GM13976 (cell line): ENCODE measurements around the gene JARID2.

Experiments
- DNase-seq: peaks from one replicate; pipeline ENCODE4 v3.0.0; 2012; ENCODE audit warnings: low spot score
- in situ Hi-C: fragments of 300-500 bp; cut with MboI; formaldehyde crosslinking; loops from one replicate; pipeline ENCODE4 v1.12.0; 2022; ENCODE audit warnings: low sequenced_read_pairs, mixed read lengths, inconsistent platforms; ENCODE audit not compliant: unreplicated experiment
- TF ChIP-seq, protein P1 (sequence below): IDR thresholded peaks from 2 replicates; pipeline ENCODE4 v1.5.1; 2012; ENCODE audit warnings: borderline replicate concordance, mild to moderate bottlenecking; ENCODE audit not compliant: insufficient read depth; ENCODE audit errors: extremely low read depth, missing control alignments, control extremely low read depth

JARID2 gene

DNA sequence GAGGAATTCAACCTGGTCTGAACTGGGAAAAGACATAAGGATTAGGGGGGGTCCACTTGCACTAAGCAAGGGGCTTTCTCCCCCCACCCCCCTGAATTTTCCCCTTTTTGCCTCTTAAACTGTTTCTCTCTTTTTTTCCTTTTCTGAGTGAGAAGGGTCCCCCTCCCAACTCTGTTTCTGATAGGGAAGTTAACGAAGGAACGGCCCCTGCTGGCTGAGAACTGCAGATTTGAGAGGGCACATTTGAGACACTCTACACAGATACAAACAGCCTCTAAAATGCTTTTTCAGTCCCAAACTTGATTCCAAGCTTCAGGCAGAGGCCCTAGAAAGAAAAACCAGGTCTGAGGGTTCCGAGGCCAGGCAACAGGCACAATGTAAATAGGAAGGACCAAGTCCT, 91.7 kb downstream of the JARID2 start:
- TF ChIP-seq, protein P1, sequence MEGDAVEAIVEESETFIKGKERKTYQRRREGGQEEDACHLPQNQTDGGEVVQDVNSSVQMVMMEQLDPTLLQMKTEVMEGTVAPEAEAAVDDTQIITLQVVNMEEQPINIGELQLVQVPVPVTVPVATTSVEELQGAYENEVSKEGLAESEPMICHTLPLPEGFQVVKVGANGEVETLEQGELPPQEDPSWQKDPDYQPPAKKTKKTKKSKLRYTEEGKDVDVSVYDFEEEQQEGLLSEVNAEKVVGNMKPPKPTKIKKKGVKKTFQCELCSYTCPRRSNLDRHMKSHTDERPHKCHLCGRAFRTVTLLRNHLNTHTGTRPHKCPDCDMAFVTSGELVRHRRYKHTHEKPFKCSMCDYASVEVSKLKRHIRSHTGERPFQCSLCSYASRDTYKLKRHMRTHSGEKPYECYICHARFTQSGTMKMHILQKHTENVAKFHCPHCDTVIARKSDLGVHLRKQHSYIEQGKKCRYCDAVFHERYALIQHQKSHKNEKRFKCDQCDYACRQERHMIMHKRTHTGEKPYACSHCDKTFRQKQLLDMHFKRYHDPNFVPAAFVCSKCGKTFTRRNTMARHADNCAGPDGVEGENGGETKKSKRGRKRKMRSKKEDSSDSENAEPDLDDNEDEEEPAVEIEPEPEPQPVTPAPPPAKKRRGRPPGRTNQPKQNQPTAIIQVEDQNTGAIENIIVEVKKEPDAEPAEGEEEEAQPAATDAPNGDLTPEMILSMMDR, result no peak
- in situ Hi-C loops, result no loop called here
- no peak for DNase-seq

DNA sequence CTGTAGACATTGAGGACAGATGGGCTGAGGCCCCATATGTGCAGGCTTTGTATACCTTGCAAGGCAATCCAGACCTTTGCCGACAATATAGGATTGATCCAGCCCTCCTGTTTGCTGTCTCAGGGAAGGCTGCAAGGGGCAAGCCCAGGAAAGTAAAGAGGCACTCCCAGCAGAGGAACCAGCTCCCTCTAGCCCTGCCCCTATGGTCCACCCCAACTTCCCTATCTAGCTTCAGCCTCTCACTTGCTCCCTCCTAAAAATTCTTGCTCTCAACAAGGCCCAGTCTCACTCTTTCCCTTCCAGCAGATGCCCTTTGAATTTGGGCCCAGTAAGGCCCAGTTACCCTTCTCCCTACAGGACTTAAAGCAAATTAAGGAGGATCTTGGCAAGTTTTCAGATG, 92.6 kb downstream of the JARID2 start:
- in situ Hi-C loops, result no loop called here
- no peak for DNase-seq
- TF ChIP-seq, protein P1, result no peak

DNA sequence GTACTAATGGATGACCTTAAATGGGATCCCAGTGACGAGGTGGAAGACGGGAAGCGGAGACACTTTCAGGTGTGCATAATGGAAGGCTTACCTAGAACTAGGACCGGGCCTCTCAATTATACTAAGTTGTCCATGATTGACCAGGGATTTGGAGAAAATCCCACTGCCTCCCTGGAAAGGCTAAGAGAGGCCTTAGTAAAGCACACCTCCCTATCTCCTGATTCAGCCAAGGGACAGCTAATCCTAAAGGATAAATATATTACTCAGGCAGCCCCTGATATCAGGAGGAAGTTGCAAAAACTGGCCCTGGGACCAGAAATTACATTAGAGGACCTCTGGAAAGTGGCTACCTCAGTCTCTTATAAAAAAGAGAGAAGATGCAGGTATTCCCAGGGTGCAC, 93.2 kb downstream of the JARID2 start:
- TF ChIP-seq, protein P1, result no peak
- no peak for DNase-seq
- in situ Hi-C loops, result no loop called here

DNA sequence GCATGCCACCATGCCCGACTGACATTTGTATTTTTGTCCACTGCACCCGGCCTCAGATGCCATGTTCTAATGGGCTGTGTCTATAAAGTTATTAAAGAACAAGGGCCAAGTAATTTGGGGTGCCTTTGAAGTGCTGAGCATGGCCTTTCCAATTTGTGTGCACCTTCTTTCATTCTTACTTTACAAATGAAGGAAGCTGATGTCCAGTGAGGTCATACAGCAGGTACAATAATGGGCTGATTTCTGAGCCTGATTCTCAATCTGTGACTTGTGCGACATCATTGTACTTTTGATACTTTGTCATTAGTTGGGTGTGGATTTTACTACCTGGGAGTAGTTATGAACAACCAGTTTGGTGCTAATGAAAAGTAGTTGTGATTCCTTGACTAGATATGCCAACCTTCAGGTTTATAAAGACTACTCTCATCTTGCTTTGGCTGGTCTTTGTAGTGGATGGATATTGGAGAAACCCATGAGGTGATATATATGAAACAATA, 94.3 kb downstream of the JARID2 start:
- in situ Hi-C loops, result no loop called here
- TF ChIP-seq, protein P1, result no peak
- DNase-seq, result no peak

DNA sequence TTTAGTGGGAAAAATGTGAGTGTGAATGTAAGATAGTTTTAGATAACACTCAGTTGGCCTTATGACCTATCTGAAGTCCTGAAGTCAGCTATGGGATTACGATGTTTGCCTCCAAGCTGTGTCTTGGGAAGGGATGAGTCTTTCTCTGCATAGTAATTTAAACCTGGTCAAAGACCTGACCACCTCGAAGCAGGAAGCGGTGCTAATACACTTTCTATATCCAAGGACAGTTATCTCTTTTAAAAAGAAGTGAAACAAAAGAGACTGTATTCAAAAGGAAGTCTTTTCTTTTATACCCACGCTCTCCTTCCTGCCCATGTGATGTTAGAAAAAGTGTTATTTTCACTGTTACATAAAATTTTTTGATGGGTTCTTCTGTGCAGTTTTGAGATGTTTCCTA, 94.9 kb downstream of the JARID2 start:
- in situ Hi-C loops, result no loop called here
- TF ChIP-seq, protein P1, result no peak
- no peak for DNase-seq

DNA sequence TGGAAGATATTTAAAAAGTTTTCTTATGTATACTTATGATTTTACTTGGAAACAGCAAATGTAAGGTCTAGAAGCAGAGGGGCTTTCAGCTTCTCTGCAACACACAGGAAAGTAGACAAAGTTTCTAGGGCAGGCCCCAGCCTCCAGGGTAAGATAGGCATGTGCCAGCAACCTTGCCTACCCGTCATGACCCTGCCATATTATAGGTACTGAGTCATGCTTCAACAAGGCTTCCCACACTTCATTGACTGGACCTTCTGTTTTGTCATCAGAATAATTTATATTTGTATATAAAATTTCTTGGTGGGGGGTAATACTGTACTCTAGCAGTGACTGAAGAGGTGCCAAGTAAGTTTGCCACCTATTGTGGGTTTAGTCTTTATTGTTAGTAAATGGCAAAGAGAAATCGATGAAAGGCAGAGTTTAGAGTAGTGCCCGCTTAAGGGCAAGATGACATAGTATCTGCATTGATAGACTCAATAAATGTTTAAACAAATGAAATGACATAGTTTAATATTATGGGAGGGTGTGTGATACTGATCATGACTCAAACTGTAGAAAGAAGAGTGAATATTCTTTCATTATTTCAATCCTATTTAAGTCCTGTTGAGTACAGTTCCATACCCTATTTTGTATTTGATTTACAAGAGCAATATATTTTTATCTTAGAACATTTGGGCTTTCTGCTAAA, 95.6 kb downstream of the JARID2 start:
- TF ChIP-seq, protein P1, result no peak
- no peak for DNase-seq
- in situ Hi-C loops, result no loop called here

DNA sequence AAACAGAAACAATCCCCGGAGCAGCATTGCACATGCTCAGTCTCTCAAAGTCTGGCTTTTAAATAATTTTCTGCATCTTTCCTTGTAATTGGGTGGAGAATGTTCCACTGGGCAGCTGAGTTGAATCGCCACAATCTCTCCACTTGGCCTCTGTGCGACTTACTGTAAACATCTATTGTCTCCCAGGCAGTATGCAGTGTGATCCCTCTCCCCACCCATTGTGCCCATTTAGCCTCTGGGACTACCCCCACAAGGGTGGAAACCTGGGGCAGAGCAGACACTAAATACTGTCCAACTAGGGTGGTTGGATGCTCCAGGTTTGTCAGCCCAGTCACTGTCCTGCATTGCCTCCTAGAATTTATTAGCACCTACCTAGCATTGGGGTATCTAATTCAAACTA, 96.2 kb downstream of the JARID2 start:
- no peak for DNase-seq
- in situ Hi-C loops, result no loop called here
- TF ChIP-seq, protein P1, result no peak
